Glutamatergic neuron (in vitro differentiated cells): ENCODE measurements around the gene LBHD1. TPM values are rescaled to one million over a fixed set of nuclear protein-coding genes. Genes with fewer than 3 reads are reported as not detected.

Source experiments
- DNase-seq: peaks from one replicate; pipeline ENCODE4 v3.0.0; 2022
- H3K27ac Mint-ChIP-seq: one replicate; pipeline ENCODE4 v1.8.0; 2020; ENCODE audit warnings: mild to moderate bottlenecking, mixed read lengths, inconsistent platforms; ENCODE audit not compliant: unreplicated experiment
- H3K27me3 Mint-ChIP-seq: one replicate; pipeline ENCODE4 v1.8.0; 2020; ENCODE audit warnings: mild to moderate bottlenecking, moderate library complexity, mixed read lengths, inconsistent platforms; ENCODE audit not compliant: unreplicated experiment
- H3K36me3 Mint-ChIP-seq: one replicate; pipeline ENCODE4 v1.8.0; 2020; ENCODE audit warnings: mild to moderate bottlenecking, mixed read lengths, inconsistent platforms; ENCODE audit not compliant: unreplicated experiment
- H3K4me1 Mint-ChIP-seq: one replicate; pipeline ENCODE4 v1.8.0; 2020; ENCODE audit warnings: mild to moderate bottlenecking, low read depth, mixed read lengths, inconsistent platforms; ENCODE audit not compliant: unreplicated experiment
- H3K4me3 Mint-ChIP-seq: one replicate; pipeline ENCODE4 v1.8.0; 2020; ENCODE audit warnings: mild to moderate bottlenecking, mixed read lengths, inconsistent platforms; ENCODE audit not compliant: unreplicated experiment
- H3K9me3 Mint-ChIP-seq: one replicate; pipeline ENCODE4 v1.8.0; 2020; ENCODE audit warnings: mild to moderate bottlenecking, moderate library complexity, mixed read lengths, inconsistent platforms; ENCODE audit not compliant: unreplicated experiment
- total RNA-seq: library from RNA; stranded (reverse); fragmentation: NEBNext Ultra II Directional; extraction: Animal tissue kit (Norgen Biotek cat#: 25700); gene quantifications from one replicate; pipeline ENCODE4 v1.2.1, GENCODE V29; 2021; ENCODE audit not compliant: unreplicated experiment
- TF ChIP-seq, protein P1 (sequence below): fragments of 200-600 bp; sonication (generic); IDR thresholded peaks from one replicate; pipeline ENCODE4 v1.5.0; 2021; ENCODE audit not compliant: partially characterized antibody, unreplicated experiment

LBHD1 gene
- total RNA-seq, 1 donor from 2014 or later, result 4.6 TPM

DNA sequence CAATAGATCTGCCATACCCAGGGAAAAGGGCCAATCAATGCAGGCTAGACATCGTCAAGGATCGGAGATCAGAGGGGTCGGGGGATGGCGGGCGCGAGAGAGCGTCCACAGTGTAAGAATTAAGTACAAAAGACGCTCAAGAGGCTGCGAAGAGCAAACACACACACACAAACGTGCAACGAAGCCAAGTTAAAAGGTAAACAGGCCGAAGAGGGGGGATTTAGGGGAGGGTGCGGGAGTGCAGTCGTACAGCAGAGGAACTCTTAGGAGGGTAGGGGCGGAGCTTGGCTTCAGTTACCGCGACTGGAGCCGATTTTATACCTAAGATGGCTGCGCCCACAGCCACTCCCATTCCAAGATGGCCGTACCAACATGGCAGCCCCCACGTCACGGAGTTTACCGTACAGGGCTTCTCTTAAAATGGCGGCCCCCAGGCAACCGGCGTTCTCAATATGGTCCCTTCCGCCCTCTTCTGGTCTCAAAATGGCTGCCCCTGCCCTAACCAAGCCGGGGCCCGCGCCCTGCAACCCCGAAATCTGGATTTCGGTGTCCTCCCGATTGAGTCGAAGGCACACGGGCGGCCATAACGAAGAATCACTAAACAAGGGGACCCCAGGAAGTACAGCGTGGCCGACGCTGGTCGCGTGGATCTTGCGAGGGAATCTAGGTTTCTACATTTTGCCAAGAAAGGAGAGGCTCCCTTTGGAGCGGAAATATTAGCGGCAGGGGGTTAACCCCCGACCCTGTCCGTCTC, 37.4 kb upstream of the LBHD1 start:
- peaks cover 28% of the 10 kb centered on the region for H3K9me3 Mint-ChIP-seq
- H3K27me3 Mint-ChIP-seq, result peaks cover 17% of the 10 kb centered on the region
- peaks cover 8% of the 10 kb centered on the region for H3K4me1 Mint-ChIP-seq
- peak overlapping the region; percentile 99 for H3K27ac Mint-ChIP-seq
- peak; percentile 91 for DNase-seq
- TF ChIP-seq, protein P1, sequence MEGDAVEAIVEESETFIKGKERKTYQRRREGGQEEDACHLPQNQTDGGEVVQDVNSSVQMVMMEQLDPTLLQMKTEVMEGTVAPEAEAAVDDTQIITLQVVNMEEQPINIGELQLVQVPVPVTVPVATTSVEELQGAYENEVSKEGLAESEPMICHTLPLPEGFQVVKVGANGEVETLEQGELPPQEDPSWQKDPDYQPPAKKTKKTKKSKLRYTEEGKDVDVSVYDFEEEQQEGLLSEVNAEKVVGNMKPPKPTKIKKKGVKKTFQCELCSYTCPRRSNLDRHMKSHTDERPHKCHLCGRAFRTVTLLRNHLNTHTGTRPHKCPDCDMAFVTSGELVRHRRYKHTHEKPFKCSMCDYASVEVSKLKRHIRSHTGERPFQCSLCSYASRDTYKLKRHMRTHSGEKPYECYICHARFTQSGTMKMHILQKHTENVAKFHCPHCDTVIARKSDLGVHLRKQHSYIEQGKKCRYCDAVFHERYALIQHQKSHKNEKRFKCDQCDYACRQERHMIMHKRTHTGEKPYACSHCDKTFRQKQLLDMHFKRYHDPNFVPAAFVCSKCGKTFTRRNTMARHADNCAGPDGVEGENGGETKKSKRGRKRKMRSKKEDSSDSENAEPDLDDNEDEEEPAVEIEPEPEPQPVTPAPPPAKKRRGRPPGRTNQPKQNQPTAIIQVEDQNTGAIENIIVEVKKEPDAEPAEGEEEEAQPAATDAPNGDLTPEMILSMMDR, result no peak
- H3K36me3 Mint-ChIP-seq, result no peaks in the 10 kb centered on the region
- H3K4me3 Mint-ChIP-seq, result peak overlapping the region; percentile 98

DNA sequence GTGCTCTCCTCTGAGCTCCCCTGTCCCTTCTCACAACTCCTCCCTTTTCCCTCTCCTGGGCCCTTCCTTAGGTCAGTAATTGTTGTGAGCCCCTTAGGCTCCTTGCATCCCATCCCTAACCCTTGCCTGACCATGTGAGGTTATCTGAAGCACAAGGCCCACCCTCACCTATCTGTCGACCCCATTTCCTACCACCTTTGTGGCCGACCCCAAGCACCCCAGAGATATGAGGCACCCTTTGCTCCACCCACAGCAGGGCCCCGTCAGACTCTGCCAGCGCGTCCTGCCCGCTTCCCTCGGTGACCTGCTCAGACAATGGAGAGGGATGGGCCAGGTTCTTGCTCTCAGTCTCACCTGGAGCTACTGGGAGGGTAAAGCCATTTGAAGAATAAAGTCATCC, 36.7 kb upstream of the LBHD1 start:
- Mint-ChIP-seq H3K36me3 (no peaks in the 10 kb centered on the region), H3K27me3 (peaks cover 17% of the 10 kb centered on the region), H3K4me3 (peak overlapping the region; percentile 98), H3K9me3 (peaks cover 28% of the 10 kb centered on the region), H3K27ac (peak overlapping the region; percentile 99), H3K4me1 (peaks cover 8% of the 10 kb centered on the region)
- TF ChIP-seq, protein P1, result no peak
- DNase-seq, result peak; percentile 29

DNA sequence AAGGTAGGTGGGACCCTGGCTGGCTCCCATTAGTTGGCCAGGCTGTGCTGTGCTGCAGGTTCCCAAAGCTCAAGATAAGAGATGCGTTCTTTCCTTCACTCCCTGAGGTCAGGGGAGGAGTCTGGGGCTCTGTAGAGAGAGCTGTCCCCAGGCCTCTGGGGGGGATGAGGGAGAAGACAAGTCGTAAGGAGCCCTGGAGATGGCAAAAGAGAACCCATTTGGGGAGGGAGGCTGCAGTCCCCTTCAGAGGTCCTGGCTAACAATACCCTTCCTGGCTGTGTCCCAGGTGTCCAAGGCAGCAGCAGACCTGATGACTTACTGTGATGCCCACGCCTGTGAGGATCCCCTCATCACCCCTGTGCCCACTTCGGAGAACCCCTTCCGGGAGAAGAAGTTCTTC, 36.3 kb upstream of the LBHD1 start:
- Mint-ChIP-seq H3K4me1 (peaks cover 8% of the 10 kb centered on the region), H3K4me3 (peak overlapping the region; percentile 98), H3K27ac (peak overlapping the region; percentile 99), H3K36me3 (no peaks in the 10 kb centered on the region), H3K27me3 (peaks cover 17% of the 10 kb centered on the region), H3K9me3 (peaks cover 25% of the 10 kb centered on the region)
- TF ChIP-seq, protein P1, result no peak
- no peak for DNase-seq

DNA sequence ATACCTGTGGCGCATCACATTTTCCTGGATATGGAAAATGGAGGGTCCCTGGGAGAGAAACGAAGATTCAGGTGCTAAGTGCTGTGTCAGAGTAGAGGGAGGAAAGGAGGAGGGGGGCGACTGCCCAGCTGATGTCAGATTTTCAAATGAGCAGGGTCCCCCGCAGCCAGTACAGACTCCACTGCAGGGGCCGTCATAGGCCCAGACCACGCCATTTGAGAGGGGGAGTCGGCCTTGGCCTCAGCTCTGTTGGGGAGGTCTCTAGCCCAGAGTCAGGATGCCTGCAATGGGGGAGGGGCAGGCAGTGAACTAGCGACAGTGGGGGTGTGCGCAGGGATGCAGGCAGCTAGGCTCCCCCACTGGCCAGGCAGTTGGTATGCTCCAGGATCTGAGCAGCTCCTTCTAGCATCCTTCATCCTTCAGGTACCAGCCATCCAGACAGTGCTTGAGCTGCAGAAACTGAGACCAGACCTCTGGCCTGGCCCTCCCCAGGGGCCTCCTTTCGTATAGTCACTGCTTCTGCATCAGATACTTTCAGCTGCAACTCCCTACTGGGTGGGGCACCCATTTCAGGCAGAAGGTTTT, 35.3 kb upstream of the LBHD1 start, which contains the start of the genes BSCL2 and GNG3:
Gene BSCL2, minus strand, starts transcription at position 148 of the 585 bp plus-strand sequence. CDS start 229 bp downstream, outside the sequence.
Gene GNG3, plus strand, starts transcription at position 400 of the 585 bp plus-strand sequence. CDS start 620 bp downstream, outside the sequence.
- H3K27ac Mint-ChIP-seq, result peak within 1 kb of the TSS; percentile 99
- peaks cover 25% of the 10 kb centered on the region for H3K9me3 Mint-ChIP-seq
- TF ChIP-seq, protein P1, result no peak
- peak; percentile 99 for DNase-seq
- peak within 1 kb of the TSS; percentile 98 for H3K4me3 Mint-ChIP-seq
- peaks cover 8% of the 10 kb centered on the region for H3K4me1 Mint-ChIP-seq
- peaks cover 17% of the 10 kb centered on the region for H3K27me3 Mint-ChIP-seq
- no peaks in the 10 kb centered on the region for H3K36me3 Mint-ChIP-seq

DNA sequence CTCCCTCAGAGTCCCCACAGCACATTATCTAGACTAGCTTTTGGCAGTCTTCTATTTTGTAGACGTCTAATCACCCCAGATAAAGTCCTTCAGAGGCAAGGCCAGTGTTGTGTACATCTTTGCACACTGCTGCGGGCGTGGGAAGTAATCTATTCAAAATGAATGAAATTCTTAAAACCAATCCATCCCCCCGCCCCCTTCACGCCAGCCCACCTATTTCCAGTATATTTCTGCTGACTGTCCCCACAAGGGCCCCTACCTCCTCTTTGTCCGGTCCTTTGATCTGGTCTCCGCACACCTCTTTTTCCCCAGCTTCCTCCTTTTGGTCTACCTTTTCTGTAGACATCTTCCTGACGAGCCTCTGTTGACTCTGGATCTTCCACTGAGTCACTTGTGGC, 34.8 kb upstream of the LBHD1 start:
- TF ChIP-seq, protein P1, result no peak

More for the DNA sequence above, 34.8 kb upstream of the LBHD1 start:
- peak overlapping the region; percentile 98 for H3K4me3 Mint-ChIP-seq
- H3K4me1 Mint-ChIP-seq, result peaks cover 8% of the 10 kb centered on the region
- peaks cover 14% of the 10 kb centered on the region for H3K27me3 Mint-ChIP-seq
- peak overlapping the region; percentile 99 for H3K27ac Mint-ChIP-seq
- H3K36me3 Mint-ChIP-seq, result no peaks in the 10 kb centered on the region
- peaks cover 25% of the 10 kb centered on the region for H3K9me3 Mint-ChIP-seq
- no peak for DNase-seq
